D341Med (cell line): ENCODE measurements around the gene TTYH1.

Experiments
- DNase-seq: peaks from one replicate; pipeline ENCODE4 v3.0.0; 2012; ENCODE audit warnings: low spot score

Gene TTYH1

DNA sequence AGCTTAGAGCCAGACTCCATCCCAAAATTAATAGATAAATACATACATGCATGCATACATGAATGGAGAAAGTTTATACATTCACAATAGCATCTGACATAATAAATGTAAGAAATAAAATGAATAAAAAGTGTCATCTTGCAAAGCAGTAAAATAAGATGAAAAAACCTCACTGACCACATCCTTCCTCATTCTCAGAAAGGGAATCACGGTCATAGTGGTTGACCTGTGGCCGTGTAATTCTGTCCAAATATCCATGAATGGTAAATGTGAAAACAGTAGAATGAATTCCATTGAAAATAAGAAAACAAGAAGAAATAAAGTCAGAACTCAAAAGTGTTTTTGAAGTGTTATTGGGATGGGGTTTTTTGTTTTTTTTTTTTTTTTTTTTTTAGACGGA is 67.6 kb downstream of the TTYH1 start:
- DNase-seq: no peak

DNA sequence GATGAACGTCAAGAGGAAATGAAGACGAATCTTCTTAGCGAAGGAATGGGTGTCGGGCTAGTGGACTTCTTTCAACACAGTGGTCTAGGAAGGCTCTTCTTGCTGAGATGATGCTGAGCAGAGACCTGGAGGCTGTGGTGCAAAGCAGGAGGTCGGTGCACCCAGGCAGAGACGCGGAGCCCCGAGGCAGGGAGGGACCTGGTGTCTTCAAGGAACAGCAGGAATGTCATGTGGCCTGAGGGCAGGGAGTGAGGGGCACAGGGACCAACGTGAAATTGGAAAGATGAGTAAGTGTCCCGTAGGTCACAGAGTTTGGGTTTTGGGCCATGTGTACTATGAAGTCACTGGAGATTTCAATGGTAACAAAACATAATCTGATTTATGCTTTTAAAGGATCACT is 69.2 kb downstream of the TTYH1 start:
- DNase-seq: no peak

DNA sequence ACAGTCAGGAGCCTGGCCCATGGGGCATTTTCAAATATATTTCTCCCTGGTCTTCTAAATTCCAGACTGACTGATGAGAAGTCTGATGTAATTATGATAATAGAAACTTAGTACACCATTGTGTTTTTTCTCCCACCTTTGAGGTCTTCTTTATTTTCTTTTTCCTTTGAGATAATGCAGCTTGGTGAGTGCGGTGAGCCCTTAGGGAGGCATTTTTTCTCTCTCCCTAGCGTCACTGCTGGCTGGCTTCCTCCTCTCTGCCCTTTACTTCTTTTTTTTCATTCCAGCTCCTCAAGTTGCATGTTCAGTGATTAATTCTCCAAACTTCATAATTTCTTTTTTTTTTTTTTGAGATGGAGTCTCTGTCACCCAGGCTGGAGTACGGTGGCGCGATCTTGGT is 70.6 kb downstream of the TTYH1 start:
- no peak for DNase-seq
